PC-3 (cell line): ENCODE data around the gene FAR1.
A peak's percentile ranks its signal among the peaks of the same experiment; 100 is the strongest.

Experiments
- CTCF ChIP-seq: fragments of 300-600 bp; sonication (generic); conservative IDR thresholded peaks from 2 replicates; pipeline ENCODE4 v1.5.1; 2017; ENCODE audit warnings: antibody characterized with exemption, low read depth, mild to moderate bottlenecking, low read length
- EZH2 ChIP-seq: fragments of 300-600 bp; sonication (generic); IDR thresholded peaks from one replicate; pipeline ENCODE4 v1.6.1; 2017; ENCODE audit warnings: antibody characterized with exemption, mild to moderate bottlenecking, low read length; ENCODE audit not compliant: unreplicated experiment

GRCh38 chr11:13668102-13668956 is at the start of gene FAR1:
- TF ChIP-seq CTCF (peak; percentile 54), EZH2 (no peak)
